Liver (tissue), 3 donors: Measurements from ENCODE around the gene ST6GAL1.

Source experiments
- ATF3 ChIP-seq: IDR thresholded peaks from 2 replicates; pipeline ENCODE4 v1.6.1; 2016; ENCODE audit warnings: antibody characterized with exemption
- CTCF ChIP-seq: fragments of 150-350 bp; IDR thresholded peaks from 2 replicates; pipeline ENCODE4 v1.5.1; 2017; ENCODE audit warnings: improper control_type of control experiment, low read depth, low read length; ENCODE audit not compliant: missing input control
- EGR1 ChIP-seq, 2 donors: IDR thresholded peaks; 2 replicates each; pipeline ENCODE4 v1.6.1; 2016 to 2018; ENCODE audit warnings: antibody characterized with exemption in 2 of 2, low read depth in 2 of 2
- GABPA ChIP-seq, 2 donors: IDR thresholded peaks in 1 of 2; conservative IDR thresholded peaks in 1 of 2; 2 replicates each; pipeline ENCODE4 v1.6.1; 2016; ENCODE audit warnings: antibody characterized with exemption in 2 of 2, mild to moderate bottlenecking in 1 of 2, moderate library complexity in 1 of 2
- HNF4G ChIP-seq: IDR thresholded peaks from 2 replicates; pipeline ENCODE4 v1.6.1; 2016; ENCODE audit warnings: antibody characterized with exemption
- JUND ChIP-seq, 2 donors: IDR thresholded peaks; 2 replicates each; pipeline ENCODE4 v1.6.1; 2016; ENCODE audit warnings: antibody characterized with exemption in 2 of 2
- MAX ChIP-seq: IDR thresholded peaks from 2 replicates; pipeline ENCODE4 v1.6.1; 2016; ENCODE audit warnings: antibody characterized with exemption
- RAD21 ChIP-seq, 2 donors: IDR thresholded peaks; 2 replicates each; pipeline ENCODE4 v1.6.1; 2016; ENCODE audit warnings: antibody characterized with exemption in 2 of 2, mild to moderate bottlenecking in 2 of 2
- REST ChIP-seq: IDR thresholded peaks from 2 replicates; pipeline ENCODE4 v1.6.1; 2016; ENCODE audit warnings: antibody characterized with exemption, mild to moderate bottlenecking
- RXRA ChIP-seq, 2 donors: IDR thresholded peaks; 2 replicates each; pipeline ENCODE4 v1.6.1; 2017 to 2018; ENCODE audit warnings: antibody characterized with exemption in 2 of 2, mild to moderate bottlenecking in 1 of 2
- SP1 ChIP-seq: IDR thresholded peaks from 2 replicates; pipeline ENCODE4 v1.6.1; 2018; ENCODE audit warnings: antibody characterized with exemption, mild to moderate bottlenecking
- TAF1 ChIP-seq: conservative IDR thresholded peaks from 2 replicates; pipeline ENCODE4 v1.6.1; 2016; ENCODE audit warnings: antibody characterized with exemption, mild to moderate bottlenecking
- YY1 ChIP-seq: IDR thresholded peaks from 2 replicates; pipeline ENCODE4 v1.6.1; 2016; ENCODE audit warnings: antibody characterized with exemption, mild to moderate bottlenecking
- ZBTB33 ChIP-seq: IDR thresholded peaks from 2 replicates; pipeline ENCODE4 v1.6.1; 2016; ENCODE audit warnings: antibody characterized with exemption
- donor health status: healthy.
- donor health status: healthy.

- peak; percentile 40 to 53 for TF ChIP-seq RAD21 (IDR thresholded peaks at IDR 0.05)
- TF ChIP-seq CTCF, result no peak
- TF ChIP-seq EGR1 (IDR thresholded peaks at IDR 0.05; ENCODE audit: low read depth in 2 of 2), result peak in 1 of 2 donors; percentile 80
- TF ChIP-seq YY1, result peak; percentile 52
- peak; percentile 46 for TF ChIP-seq REST
- no peak for TF ChIP-seq TAF1
- no peak for TF ChIP-seq HNF4G
- peak; percentile 70 for TF ChIP-seq ZBTB33
- TF ChIP-seq MAX, result peak; percentile 51
- peak; percentile 59 for TF ChIP-seq ATF3
- TF ChIP-seq JUND (IDR thresholded peaks at IDR 0.05), result peak; percentile 85 to 96
- TF ChIP-seq SP1, result peak; percentile 68
- TF ChIP-seq GABPA (IDR thresholded peaks at IDR 0.05 in 1 of 2, conservative IDR thresholded peaks at IDR 0.05 in 1 of 2), result peak in 1 of 2 donors; percentile 30
- TF ChIP-seq RXRA (IDR thresholded peaks at IDR 0.05), result peak; percentile 66 to 84
Measured at GRCh38 chr3:186971578-186971977, 41.3 kb downstream of the ST6GAL1 start.
